Loucy (cell line): ENCODE results near the gene CACNB1.
"Not testable (repeated sequence)": the region's sequence is repeated elsewhere in the genome, so short reads cannot be mapped to it uniquely, and the experiment has no call there.

Source experiments
- H2AFZ ChIP-seq: fragments of 200-600 bp; sonication (generic); 2 replicates; pipeline ENCODE4 v1.6.0; 2016; ENCODE audit warnings: antibody characterized with exemption, mild to moderate bottlenecking, low read length, moderate library complexity
- H3F3A ChIP-seq: fragments of 200-600 bp; 2 replicates; pipeline ENCODE4 v1.6.0; 2016; ENCODE audit warnings: antibody characterized with exemption, low read depth, mild to moderate bottlenecking
- H3K27me3 ChIP-seq: fragments of 200-600 bp; sonication (generic); 2 replicates; pipeline ENCODE4 v1.6.1; 2014; ENCODE audit warnings: low read length, mild to moderate bottlenecking; ENCODE audit not compliant: insufficient read depth, poor library complexity, severe bottlenecking
- H3K36me3 ChIP-seq: fragments of 200-600 bp; sonication (generic); 2 replicates; pipeline ENCODE4 v1.6.1; 2016; ENCODE audit warnings: low read length; ENCODE audit not compliant: insufficient read depth
- H3K4me1 ChIP-seq: fragments of 200-600 bp; sonication (generic); 2 replicates; pipeline ENCODE4 v1.5.1; 2014; ENCODE audit warnings: low read length, mild to moderate bottlenecking; ENCODE audit not compliant: insufficient read depth, poor library complexity, severe bottlenecking
- H3K4me2 ChIP-seq: fragments of 200-600 bp; sonication (generic); 2 replicates; pipeline ENCODE4 v1.6.0; 2014; ENCODE audit warnings: antibody characterized with exemption, low read length, low read depth, mild to moderate bottlenecking; ENCODE audit not compliant: poor library complexity, severe bottlenecking
- H3K4me3 ChIP-seq: fragments of 200-600 bp; sonication (generic); 2 replicates; pipeline ENCODE4 v1.5.1; 2014; ENCODE audit warnings: low read length, mild to moderate bottlenecking, mixed read lengths; ENCODE audit not compliant: poor library complexity, severe bottlenecking
- H3K79me2 ChIP-seq: fragments of 200-600 bp; sonication (generic); 2 replicates; pipeline ENCODE4 v1.6.1; 2014; ENCODE audit warnings: low read length; ENCODE audit not compliant: insufficient read depth
- H3K9ac ChIP-seq: fragments of 200-600 bp; sonication (generic); 2 replicates; pipeline ENCODE4 v1.6.0; 2014; ENCODE audit warnings: mild to moderate bottlenecking, low read depth, low read length, moderate library complexity; ENCODE audit not compliant: poor library complexity, severe bottlenecking
- H3K9me2 ChIP-seq: fragments of 200-600 bp; sonication (generic); replicated peaks from 2 replicates; pipeline ENCODE4 v1.6.1; 2016; ENCODE audit warnings: low read depth, low read length, mixed read lengths
- H3K9me3 ChIP-seq: fragments of 200-600 bp; sonication (generic); 2 replicates; pipeline ENCODE4 v1.6.1; 2014; ENCODE audit warnings: mild to moderate bottlenecking, antibody characterized with exemption, low read length, low read depth; ENCODE audit not compliant: insufficient read depth
- H4K20me1 ChIP-seq: fragments of 200-600 bp; sonication (generic); 2 replicates; pipeline ENCODE4 v1.6.0; 2014; ENCODE audit warnings: antibody characterized with exemption, low read length, mild to moderate bottlenecking; ENCODE audit not compliant: insufficient read depth, poor library complexity, severe bottlenecking
- EZH2phosphoT487 ChIP-seq: fragments of 200-600 bp; IDR thresholded peaks from 2 replicates; pipeline ENCODE4 v1.6.1; 2018; ENCODE audit warnings: antibody characterized with exemption, mild to moderate bottlenecking, moderate library complexity, borderline replicate concordance
- TF ChIP-seq, protein P1 (sequence below): fragments of 200-600 bp; sonication (generic); conservative IDR thresholded peaks from 2 replicates; pipeline ENCODE4 v1.5.1; 2014; ENCODE audit warnings: mild to moderate bottlenecking, antibody characterized with exemption, low read length

CACNB1 gene

DNA sequence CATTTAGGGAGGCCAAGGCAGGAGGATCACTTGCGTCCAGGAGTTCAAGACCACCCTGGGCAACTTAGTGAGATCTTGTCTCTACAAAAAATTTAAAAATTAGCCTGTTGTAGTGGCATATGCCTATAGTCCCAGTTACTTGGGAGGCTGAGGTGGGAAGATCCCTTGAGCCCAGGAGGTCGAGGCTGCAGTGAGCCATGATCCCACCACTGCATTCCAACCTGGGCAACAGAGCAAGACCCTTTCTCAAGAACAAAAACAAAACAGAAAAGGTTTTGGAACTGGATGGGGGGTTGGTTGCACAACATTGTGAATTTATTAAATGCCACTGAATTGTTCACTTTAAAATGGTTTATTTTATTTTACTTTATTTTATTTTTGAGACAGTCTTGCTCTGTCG lies 67.3 kb downstream of the CACNB1 start:
- H3K9me2 ChIP-seq = no peaks in the 10 kb centered on the region
- no peaks in the 10 kb centered on the region for H3F3A ChIP-seq
- H3K9me3 ChIP-seq = no peaks in the 10 kb centered on the region
- no peak overlapping the region for H3K4me3 ChIP-seq
- no peaks in the 10 kb centered on the region for H3K4me1 ChIP-seq
- no peak overlapping the region for H3K4me2 ChIP-seq
- H3K9ac ChIP-seq = no peak overlapping the region
- H4K20me1 ChIP-seq = no peaks in the 10 kb centered on the region
- H3K36me3 ChIP-seq = no peaks in the 10 kb centered on the region
- H3K79me2 ChIP-seq = no peaks in the 10 kb centered on the region
- no peak overlapping the region for H2AFZ ChIP-seq
- TF ChIP-seq EZH2phosphoT487 = no peak
- TF ChIP-seq, protein P1, sequence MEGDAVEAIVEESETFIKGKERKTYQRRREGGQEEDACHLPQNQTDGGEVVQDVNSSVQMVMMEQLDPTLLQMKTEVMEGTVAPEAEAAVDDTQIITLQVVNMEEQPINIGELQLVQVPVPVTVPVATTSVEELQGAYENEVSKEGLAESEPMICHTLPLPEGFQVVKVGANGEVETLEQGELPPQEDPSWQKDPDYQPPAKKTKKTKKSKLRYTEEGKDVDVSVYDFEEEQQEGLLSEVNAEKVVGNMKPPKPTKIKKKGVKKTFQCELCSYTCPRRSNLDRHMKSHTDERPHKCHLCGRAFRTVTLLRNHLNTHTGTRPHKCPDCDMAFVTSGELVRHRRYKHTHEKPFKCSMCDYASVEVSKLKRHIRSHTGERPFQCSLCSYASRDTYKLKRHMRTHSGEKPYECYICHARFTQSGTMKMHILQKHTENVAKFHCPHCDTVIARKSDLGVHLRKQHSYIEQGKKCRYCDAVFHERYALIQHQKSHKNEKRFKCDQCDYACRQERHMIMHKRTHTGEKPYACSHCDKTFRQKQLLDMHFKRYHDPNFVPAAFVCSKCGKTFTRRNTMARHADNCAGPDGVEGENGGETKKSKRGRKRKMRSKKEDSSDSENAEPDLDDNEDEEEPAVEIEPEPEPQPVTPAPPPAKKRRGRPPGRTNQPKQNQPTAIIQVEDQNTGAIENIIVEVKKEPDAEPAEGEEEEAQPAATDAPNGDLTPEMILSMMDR = no peak
- H3K27me3 ChIP-seq = no peaks in the 10 kb centered on the region

DNA sequence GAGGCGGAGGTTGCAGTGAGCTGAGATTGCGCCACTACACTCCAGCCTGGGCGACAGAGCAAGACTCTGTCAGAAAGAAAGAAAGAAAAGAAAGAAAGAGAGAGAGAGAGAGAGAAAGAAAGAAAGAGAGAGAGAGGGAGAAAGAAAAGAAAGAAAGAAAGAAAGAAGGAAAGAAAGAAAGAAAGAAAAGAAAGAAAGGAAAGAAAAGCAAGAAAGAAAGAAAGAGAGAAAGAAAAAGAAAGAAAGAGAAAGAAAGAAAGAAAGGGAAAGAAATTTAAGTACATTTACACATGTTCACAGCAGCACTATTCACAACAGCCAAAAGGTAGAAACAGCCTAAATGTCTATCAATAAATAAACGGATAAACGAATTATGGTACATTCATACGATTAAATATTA lies 67.9 kb downstream of the CACNB1 start:
- not testable (repeated sequence) for H3F3A ChIP-seq, H3K27me3 ChIP-seq, H3K4me2 ChIP-seq, H3K9me3 ChIP-seq, H3K79me2 ChIP-seq, H3K36me3 ChIP-seq, H4K20me1 ChIP-seq, H3K9ac ChIP-seq, H3K9me2 ChIP-seq, H3K4me1 ChIP-seq, H2AFZ ChIP-seq, H3K4me3 ChIP-seq

DNA sequence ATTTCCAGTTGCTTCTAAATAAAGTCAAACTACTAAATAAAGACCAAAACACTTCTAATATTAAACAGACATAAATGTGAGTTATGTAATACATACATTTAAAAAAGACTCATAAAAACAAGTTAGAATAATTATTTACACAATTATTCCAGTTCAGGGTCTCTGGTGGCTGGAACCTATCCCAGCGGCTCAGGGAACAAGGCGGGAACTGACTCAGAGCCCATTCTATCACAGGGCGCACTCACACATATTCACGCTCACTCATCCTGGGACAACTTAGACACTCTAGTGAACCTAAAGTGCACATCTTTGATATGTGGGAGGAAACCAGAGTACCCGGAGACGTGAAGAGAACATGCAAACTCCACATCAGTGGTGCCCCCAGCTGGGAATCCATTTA lies 71.0 kb downstream of the CACNB1 start:
- no peak overlapping the region for H3K4me2 ChIP-seq

More for the DNA sequence above, 71.0 kb downstream of the CACNB1 start:
- H3K9ac ChIP-seq = no peak overlapping the region
- H3K79me2 ChIP-seq = no peaks in the 10 kb centered on the region
- no peaks in the 10 kb centered on the region for H3K27me3 ChIP-seq
- H3K9me3 ChIP-seq = no peaks in the 10 kb centered on the region
- no peak overlapping the region for H3K4me3 ChIP-seq
- no peaks in the 10 kb centered on the region for H3F3A ChIP-seq
- H3K4me1 ChIP-seq = no peaks in the 10 kb centered on the region
- TF ChIP-seq EZH2phosphoT487 = no peak
- TF ChIP-seq, protein P1 = no peak
- no peak overlapping the region for H2AFZ ChIP-seq
- no peaks in the 10 kb centered on the region for H3K36me3 ChIP-seq
- no peaks in the 10 kb centered on the region for H3K9me2 ChIP-seq
- no peaks in the 10 kb centered on the region for H4K20me1 ChIP-seq
